Testis (tissue), 3 donors: ENCODE measurements around the gene REV3L. TPM values are rescaled to one million over a fixed set of nuclear protein-coding genes. Genes with fewer than 3 reads are reported as not detected.

ENCODE experiments used
- DNase-seq: peaks from one replicate; pipeline ENCODE4 v3.0.0-alpha.2; 2019
- H3K27ac ChIP-seq, 2 donors: fragments of 200-600 bp; sonication (generic); one replicate each; pipeline ENCODE4 v1.5.1; 2019
- H3K27me3 ChIP-seq: fragments of 200-600 bp; sonication (generic); one replicate; pipeline ENCODE4 v1.5.1; 2019
- H3K36me3 ChIP-seq: fragments of 200-600 bp; sonication (generic); one replicate; pipeline ENCODE4 v1.5.1; 2017; ENCODE audit warnings: low read depth; ENCODE audit errors: missing control alignments
- H3K4me1 ChIP-seq: fragments of 200-600 bp; sonication (generic); one replicate; pipeline ENCODE4 v1.5.1; 2019
- H3K4me3 ChIP-seq, 2 donors: fragments of 200-600 bp; sonication (generic); one replicate each; pipeline ENCODE4 v1.5.1; 2017 to 2019
- H3K9me3 ChIP-seq: fragments of 200-600 bp; sonication (generic); one replicate; pipeline ENCODE4 v1.5.1; 2017
- POLR2A ChIP-seq: fragments of 450-650 bp; IDR thresholded peaks from one replicate; pipeline ENCODE4 v1.6.1; 2017; ENCODE audit warnings: antibody characterized with exemption, mild to moderate bottlenecking, moderate library complexity
- WGBS, 2 donors: methylation state at CpG; one replicate each; pipeline ENCODE4 v1.1.5; 2018; 5-methylcytosine and 5-hydroxymethylcytosine counted together
- intact Hi-C: fragments of 100-400 bp; cut with DNase I; formaldehyde crosslinking; loops from one replicate; pipeline ENCODE4 v1.15.1; 2023; ENCODE audit warnings: low total_unique reads
- polyA plus RNA-seq: library from polyadenylated mRNA; stranded (reverse); fragments of 350-450 nt; fragmentation: Illumina TruSeq; extraction: RNeasy Lipid Tissue Mini Kit (QIAGEN cat#74804); gene quantifications from one replicate; pipeline ENCODE4 v1.2.3, GENCODE V29; 2014; ENCODE audit warnings: low read depth, low replicate concordance; ENCODE audit not compliant: insufficient read depth
- total RNA-seq, 2 donors: library from RNA; depleted of rRNA; stranded (reverse); fragments of >200 nt; gene quantifications; one replicate each; pipeline ENCODE4 v1.2.3, GENCODE V29; 2016
- TF ChIP-seq, protein P1 (sequence below), 3 experiments: fragments of 450-650 bp in 2 of 3; fragments of 200-600 bp in 1 of 3; sonication (generic) in 1 of 3; IDR thresholded peaks; one replicate each; pipeline ENCODE4 v1.5.1; 2016 to 2019; ENCODE audit warnings: antibody characterized with exemption in 3 of 3, mild to moderate bottlenecking in 2 of 3, moderate library complexity in 1 of 3

The REV3L gene
- total and polyA plus RNA-seq, 3 donors from 2014 or later: 11.1 to 56.8 (median 48.8) TPM

DNA sequence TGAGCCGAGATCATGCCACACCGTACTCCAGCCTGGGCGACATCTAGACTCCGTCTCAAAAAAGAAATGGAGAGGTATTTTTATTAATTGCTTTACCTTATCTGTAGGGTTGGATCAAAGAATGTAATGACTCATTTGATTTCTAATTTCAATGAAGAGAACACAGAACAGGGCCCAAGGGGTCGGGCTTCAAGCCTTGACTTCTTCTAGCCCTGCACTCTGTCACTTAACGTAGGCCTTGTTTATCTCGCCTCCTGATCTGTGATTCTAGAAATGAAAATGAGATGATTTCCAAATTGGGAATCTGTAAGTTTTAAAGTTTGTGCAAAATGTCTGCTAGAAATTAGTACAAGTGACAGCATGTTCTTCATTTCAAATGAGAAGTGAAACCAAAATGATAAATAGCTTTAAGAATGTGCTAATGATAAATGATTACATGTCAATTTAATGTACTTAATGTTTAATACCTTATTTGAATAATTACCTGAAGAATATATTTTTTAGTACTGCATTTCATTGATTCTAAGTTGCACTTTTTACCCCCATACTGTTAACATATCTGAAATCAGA is 215.2 kb downstream of the REV3L start:
- no peak for DNase-seq
- no peaks in the 10 kb centered on the region for H3K27me3 ChIP-seq
- TF ChIP-seq POLR2A: no peak
- TF ChIP-seq, protein P1, sequence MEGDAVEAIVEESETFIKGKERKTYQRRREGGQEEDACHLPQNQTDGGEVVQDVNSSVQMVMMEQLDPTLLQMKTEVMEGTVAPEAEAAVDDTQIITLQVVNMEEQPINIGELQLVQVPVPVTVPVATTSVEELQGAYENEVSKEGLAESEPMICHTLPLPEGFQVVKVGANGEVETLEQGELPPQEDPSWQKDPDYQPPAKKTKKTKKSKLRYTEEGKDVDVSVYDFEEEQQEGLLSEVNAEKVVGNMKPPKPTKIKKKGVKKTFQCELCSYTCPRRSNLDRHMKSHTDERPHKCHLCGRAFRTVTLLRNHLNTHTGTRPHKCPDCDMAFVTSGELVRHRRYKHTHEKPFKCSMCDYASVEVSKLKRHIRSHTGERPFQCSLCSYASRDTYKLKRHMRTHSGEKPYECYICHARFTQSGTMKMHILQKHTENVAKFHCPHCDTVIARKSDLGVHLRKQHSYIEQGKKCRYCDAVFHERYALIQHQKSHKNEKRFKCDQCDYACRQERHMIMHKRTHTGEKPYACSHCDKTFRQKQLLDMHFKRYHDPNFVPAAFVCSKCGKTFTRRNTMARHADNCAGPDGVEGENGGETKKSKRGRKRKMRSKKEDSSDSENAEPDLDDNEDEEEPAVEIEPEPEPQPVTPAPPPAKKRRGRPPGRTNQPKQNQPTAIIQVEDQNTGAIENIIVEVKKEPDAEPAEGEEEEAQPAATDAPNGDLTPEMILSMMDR (IDR thresholded peaks at IDR 0.05): no peak
- H3K4me1 ChIP-seq: no peaks in the 10 kb centered on the region
- no peaks in the 10 kb centered on the region for H3K9me3 ChIP-seq
- no peak overlapping the region for H3K4me3 ChIP-seq
- no peak overlapping the region for H3K27ac ChIP-seq
- intact Hi-C loops: no loop called here
- WGBS, 2 donors: 89 to 97% methylated on average over 7 of the region's 7 CpGs
- H3K36me3 ChIP-seq: no peaks in the 10 kb centered on the region

DNA sequence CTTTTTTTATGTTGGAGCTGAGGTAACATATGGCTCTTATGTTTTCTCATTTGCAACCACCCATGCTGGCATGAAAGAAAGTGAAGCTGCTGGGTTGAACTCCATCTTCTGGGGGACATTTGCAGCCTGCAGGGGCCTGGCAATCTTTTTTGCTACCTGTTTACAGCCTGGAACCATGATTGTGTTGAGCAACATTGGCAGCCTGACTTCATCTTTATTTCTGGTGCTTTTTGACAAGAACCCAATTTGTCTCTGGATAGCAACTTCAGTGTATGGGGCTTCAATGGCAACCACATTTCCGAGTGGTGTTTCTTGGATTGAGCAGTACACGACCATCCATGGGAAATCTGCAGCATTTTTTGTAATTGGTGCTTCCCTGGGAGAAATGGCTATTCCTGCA is 216.7 kb downstream of the REV3L start:
- Histone ChIP-seq H3K9me3 (no peaks in the 10 kb centered on the region), H3K4me1 (no peaks in the 10 kb centered on the region), H3K27ac (no peak overlapping the region), H3K36me3 (no peaks in the 10 kb centered on the region), H3K27me3 (no peaks in the 10 kb centered on the region), H3K4me3 (no peak overlapping the region)
- 89 to 98% methylated on average over 2 of the region's 2 CpGs for WGBS, 2 donors
- TF ChIP-seq, protein P1 (IDR thresholded peaks at IDR 0.05): no peak
- TF ChIP-seq POLR2A: no peak
- DNase-seq: no peak
- intact Hi-C loops: no loop called here

DNA sequence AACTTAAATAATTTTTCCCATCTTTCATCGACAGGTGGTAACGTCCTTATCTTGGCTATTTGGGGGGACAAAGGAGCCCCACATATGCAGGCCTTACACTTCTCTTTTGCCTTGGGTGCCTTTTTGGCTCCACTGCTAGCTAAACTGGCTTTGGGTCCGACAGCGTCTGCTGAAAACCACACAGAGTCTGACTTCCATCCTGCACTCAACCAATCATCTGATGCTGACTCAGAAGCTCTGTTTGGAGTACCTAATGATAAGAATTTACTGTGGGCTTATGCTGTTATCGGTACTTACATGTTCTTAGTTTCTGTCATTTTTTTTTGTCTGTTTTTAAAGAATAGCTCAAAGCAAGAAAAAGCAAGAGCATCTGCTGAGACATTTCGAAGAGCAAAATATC is 217.2 kb downstream of the REV3L start:
- DNase-seq: no peak
- Histone ChIP-seq H3K27me3 (no peaks in the 10 kb centered on the region), H3K9me3 (no peaks in the 10 kb centered on the region), H3K36me3 (no peaks in the 10 kb centered on the region), H3K27ac (no peak overlapping the region), H3K4me1 (no peaks in the 10 kb centered on the region), H3K4me3 (no peak overlapping the region)
- whole genome bisulfite sequencing, 2 donors: 93 to 95% methylated on average over 6 of the region's 6 CpGs
- TF ChIP-seq, protein P1 (IDR thresholded peaks at IDR 0.05): no peak
- no peak for TF ChIP-seq POLR2A
- intact Hi-C loops: no loop called here

DNA sequence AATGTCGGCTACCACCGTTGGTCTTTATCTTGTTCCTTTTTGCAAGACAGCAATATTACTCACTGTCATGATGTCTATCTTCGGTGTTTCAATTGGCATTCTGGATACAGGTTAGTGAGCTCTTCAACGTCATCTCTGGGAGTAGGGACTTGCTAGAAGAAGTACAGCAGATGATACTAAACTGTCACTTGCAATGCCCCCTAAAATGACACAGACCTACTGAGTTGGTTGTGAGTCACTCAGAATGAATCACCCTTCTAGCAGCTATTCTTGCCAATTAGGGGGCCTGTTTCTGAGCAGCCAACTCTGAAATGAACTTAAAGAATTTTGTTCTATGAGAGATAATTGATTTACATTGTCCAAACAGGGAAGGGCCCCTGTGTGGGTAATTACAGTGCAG is 219.2 kb downstream of the REV3L start:
- TF ChIP-seq, protein P1 (IDR thresholded peaks at IDR 0.05): no peak
- TF ChIP-seq POLR2A: no peak
- DNase-seq: no peak
- H3K36me3 ChIP-seq: no peaks in the 10 kb centered on the region
- H3K4me3 ChIP-seq: no peak overlapping the region
- intact Hi-C loops: no loop called here
- H3K27me3 ChIP-seq: no peaks in the 10 kb centered on the region
- H3K4me1 ChIP-seq: peaks cover 7% of the 10 kb centered on the region
- WGBS, 2 donors: 90 to 91% methylated on average over 4 of the region's 4 CpGs
- H3K27ac ChIP-seq: no peak overlapping the region
- H3K9me3 ChIP-seq: no peaks in the 10 kb centered on the region

DNA sequence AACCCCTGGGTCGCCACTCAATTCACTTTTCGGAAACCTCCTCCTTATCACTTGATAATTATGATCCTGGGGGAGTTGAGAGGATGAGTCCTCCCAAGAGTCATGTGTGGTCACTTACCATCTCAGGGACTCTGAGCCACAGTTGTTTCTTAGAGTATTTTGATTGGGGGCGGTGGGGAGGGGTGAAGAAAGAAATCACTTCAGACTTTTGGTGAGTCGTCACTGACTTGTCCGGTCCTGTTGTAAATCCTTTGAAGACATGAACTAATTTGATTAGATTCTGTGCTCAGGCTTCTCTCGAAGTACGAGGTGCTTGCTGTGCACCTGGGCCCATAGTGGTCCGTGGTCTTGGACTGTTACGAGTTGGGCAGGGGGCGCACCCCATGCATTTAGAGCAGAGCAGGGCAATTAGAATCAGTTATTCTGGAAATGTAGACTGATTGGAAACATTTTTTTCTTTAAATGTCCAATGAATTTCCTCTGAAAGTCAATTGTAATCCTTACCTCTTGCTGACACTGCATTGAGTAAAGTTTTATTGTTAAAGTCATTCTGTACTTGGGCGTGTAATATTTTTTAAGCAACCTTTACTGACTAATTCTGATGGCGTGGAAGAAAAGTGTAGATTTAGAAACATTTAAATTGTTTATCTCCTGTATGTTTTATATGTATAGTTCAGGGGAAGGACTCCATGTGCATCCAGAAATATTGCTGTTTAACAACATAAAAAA is 222.3 kb downstream of the REV3L start:
- no peak for DNase-seq
- Histone ChIP-seq H3K36me3 (no peaks in the 10 kb centered on the region), H3K9me3 (no peaks in the 10 kb centered on the region), H3K4me3 (peak overlapping the region in 1 of 2 donors; percentile 88), H3K4me1 (peaks cover 7% of the 10 kb centered on the region), H3K27ac (no peak overlapping the region), H3K27me3 (no peaks in the 10 kb centered on the region)
- intact Hi-C loops: no loop called here
- TF ChIP-seq POLR2A: no peak
- TF ChIP-seq, protein P1 (IDR thresholded peaks at IDR 0.05): no peak
- 55 to 78% methylated on average over 12 of the region's 12 CpGs for WGBS, 2 donors
